ENCODE measurements around the gene TMEM259. TPM values are rescaled to one million over a fixed set of nuclear protein-coding genes. Genes with fewer than 3 reads are reported as not detected.
A peak's percentile ranks its signal among the peaks of the same experiment; 100 is the strongest.

Gene TMEM259
- total and polyA plus RNA-seq, 2 of the 13 experiments (the other 11 are each of a cell fraction or from before 2014, with no cell fraction given) = 64.7 to 164 TPM

DNA sequence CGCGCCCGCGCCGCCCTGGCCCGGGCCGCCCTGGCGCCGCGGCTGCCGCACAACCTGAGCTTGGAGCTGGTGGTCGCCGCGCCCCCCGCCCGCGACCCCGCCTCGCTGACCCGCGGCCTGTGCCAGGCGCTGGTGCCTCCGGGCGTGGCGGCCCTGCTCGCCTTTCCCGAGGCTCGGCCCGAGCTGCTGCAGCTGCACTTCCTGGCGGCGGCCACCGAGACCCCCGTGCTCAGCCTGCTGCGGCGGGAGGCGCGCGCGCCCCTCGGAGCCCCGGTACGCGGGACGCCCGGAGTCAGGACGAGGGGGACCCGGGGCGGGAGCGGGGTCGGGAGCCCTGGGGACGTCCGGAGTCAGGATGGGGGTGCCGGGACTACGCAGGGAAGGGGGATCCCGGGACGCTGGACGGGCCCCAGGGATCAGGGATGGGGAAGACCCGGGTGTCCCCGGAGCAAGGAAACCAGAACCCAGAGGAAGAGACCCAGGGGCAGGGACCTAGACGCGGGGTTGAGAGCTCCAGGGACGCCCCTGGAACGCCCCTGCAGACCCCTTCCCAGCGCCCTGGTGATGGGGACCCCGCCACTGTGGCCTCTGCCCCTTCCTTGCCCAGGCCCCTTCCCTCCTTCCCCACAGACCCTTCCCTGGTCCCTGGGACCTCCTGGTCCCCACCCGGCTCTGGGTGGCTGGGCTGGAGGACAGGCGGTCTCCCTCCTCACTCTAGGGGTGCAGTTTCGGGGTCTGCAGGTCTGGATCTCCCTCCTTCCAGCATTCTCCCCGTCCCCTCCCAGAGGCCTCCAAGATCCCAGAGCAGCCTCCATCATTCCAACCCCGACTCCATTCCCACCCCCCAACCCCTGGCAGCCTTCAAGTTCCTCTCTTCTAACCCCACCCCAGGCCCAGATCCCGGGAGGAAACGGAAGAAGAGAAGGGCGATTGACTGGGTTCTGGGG, 20.1 kb downstream of the TMEM259 start:
- Histone ChIP-seq H3K36me3 (replicated peaks in 1 of 2; ENCODE audit: control insufficient read depth in 1 of 2, insufficient read depth in 2 of 2, low read length in 2 of 2) (no peaks in the 10 kb centered on the region), H3K27me3 (ENCODE audit: control insufficient read depth in 1 of 2, insufficient read depth in 2 of 2, low read length in 2 of 2) (peaks cover 15 to 50% of the 10 kb centered on the region in 2 experiments), H3K4me3 (replicated peaks in 1 of 3; ENCODE audit: insufficient read depth in 1 of 3, low read depth in 2 of 3, low read length in 3 of 3) (peak overlapping the region; percentile 27 to 66 (median 37); a peak in 5 of 6 replicates), H3K9ac (ENCODE audit: insufficient read depth, low read depth, low read length) (0 out of 2 replicates have a peak overlapping the region, but pooled peaks have one; percentile 8), H3K27ac (ENCODE audit: extremely low read length, insufficient read depth, low read length) (no peak overlapping the region), H3K9me3 (ENCODE audit: low read length) (no peaks in the 10 kb centered on the region), H2AFZ (ENCODE audit: low read length) (no peak overlapping the region), H3K4me2 (ENCODE audit: low read depth, low read length) (peak overlapping the region; percentile 65), H3K79me2 (ENCODE audit: insufficient read depth, low read length) (no peaks in the 10 kb centered on the region), H4K20me1 (ENCODE audit: insufficient read depth, low read length) (no peaks in the 10 kb centered on the region), H3K4me1 (ENCODE audit: insufficient read depth, low read length) (peaks cover 36% of the 10 kb centered on the region)
- in situ Hi-C loops (cut with HindIII; ENCODE audit: extremely low pct_ligation_motif_present, low pct_unique_long_range_greater_than_20kb) = no loop called here
- no TSS peak for BruUV-seq (replicated peaks)
- DNase-seq (ENCODE audit: low spot score) (no peak), ATAC-seq (0 out of 3 replicates have a peak, but pooled peaks have one; percentile 2), FAIRE-seq (no peak)
- WGBS (ENCODE audit: low lambda C conversion rate) = 5% methylated on average over 25 of the region's 73 CpGs
- POLR2A ChIA-PET = no interaction called here
- CTCF ChIA-PET (ENCODE audit: low intra/inter-chr PET ratio, low total read pairs) = no interaction called here
- 0 out of 2 replicates have a peak, but pooled peaks have one; percentile 10 for TF ChIP-seq UBTF (CRISPR knock-in tag; IDR thresholded peaks at IDR 0.05)
- no peak for TF ChIP-seq SRSF9 (IDR thresholded peaks at IDR 0.05; ENCODE audit: borderline replicate concordance, insufficient read depth, low read depth, low read length, poor library complexity, severe bottlenecking)
- 0 out of 2 replicates have a peak, but pooled peaks have one; percentile 15 for TF ChIP-seq ZNF777 (CRISPR knock-in tag; IDR thresholded peaks at IDR 0.05)
- TF ChIP-seq NRL (CRISPR knock-in tag; IDR thresholded peaks at IDR 0.05; ENCODE audit: borderline replicate concordance) = no peak
- intact Hi-C loops (cut with micrococcal nuclease; ENCODE audit: unreplicated experiment) = no loop called here

All from HepG2 (cell line).